SK-N-SH (cell line): ENCODE results near the gene GLIS2. TPM values are rescaled to one million over a fixed set of nuclear protein-coding genes. Genes with fewer than 3 reads are reported as not detected.
"Not testable (repeated sequence)": the region's sequence is repeated elsewhere in the genome, so short reads cannot be mapped to it uniquely, and the experiment has no call there.

Experiments used
- CTCF ChIA-PET: fragments of 300-600, 350-600 bp; formaldehyde crosslinking; extraction: SDS; loops from one replicate; lab custom pipeline; 2021; lab: Yijun Ruan, JAX
- POLR2A ChIA-PET: fragments of 350-600 bp; sonication (Branson Sonifier 250); formaldehyde crosslinking; extraction: SDS; loops from one replicate; lab custom pipeline; 2020; ENCODE audit warnings: antibody characterized with exemption, inconsistent platforms; lab: Yijun Ruan, JAX
- DNase-seq: peaks from one replicate; pipeline ENCODE4 v3.0.0; 2012
- H2AFZ ChIP-seq: fragments of 200-600 bp; sonication (generic); 2 replicates; pipeline ENCODE4 v1.8.1; 2016; ENCODE audit warnings: antibody characterized with exemption, mild to moderate bottlenecking, low read depth
- H3F3A ChIP-seq: fragments of 200-600 bp; sonication (generic); replicated peaks from 2 replicates; pipeline ENCODE3; 2016; ENCODE audit warnings: antibody characterized with exemption, mild to moderate bottlenecking; ENCODE audit not compliant: insufficient read depth
- H3K27ac ChIP-seq, 2 experiments: fragments of 200-500 bp in 1 of 2; fragments of 200-600 bp in 1 of 2; sonication (Bioruptor generic) in 1 of 2; sonication (generic), shearing (Covaris generic) in 1 of 2; 2 replicates each; pipeline versions ENCODE4 v1.5.1 to v1.6.1; 2014 to 2016; ENCODE audit warnings: low read depth in 2 of 2, inconsistent platforms in 1 of 2, low read length in 1 of 2, mild to moderate bottlenecking in 1 of 2, mixed read lengths in 1 of 2
- H3K27me3 ChIP-seq: fragments of 200-600 bp; sonication (generic), shearing (Covaris generic); 2 replicates; pipeline ENCODE4 v1.6.1; 2016; ENCODE audit warnings: mixed run types; ENCODE audit not compliant: insufficient read depth
- H3K36me3 ChIP-seq, 2 experiments: fragments of 200-500 bp in 1 of 2; fragments of 200-600 bp in 1 of 2; sonication (Bioruptor generic) in 1 of 2; sonication (generic) in 1 of 2; replicated peaks in 1 of 2; 2 replicates each; pipeline versions ENCODE3 to v1.5.1; 2014 to 2016; ENCODE audit warnings: low read length in 1 of 2, mild to moderate bottlenecking in 1 of 2; ENCODE audit not compliant: insufficient read depth in 2 of 2, control insufficient read depth in 1 of 2
- H3K4me1 ChIP-seq, 2 experiments: fragments of 200-500 bp in 1 of 2; fragments of 200-600 bp in 1 of 2; sonication (Bioruptor generic) in 1 of 2; sonication (generic), shearing (Covaris generic) in 1 of 2; 2 replicates each; pipeline versions ENCODE4 v1.5.1 to v1.6.1; 2014 to 2016; ENCODE audit warnings: low read depth in 1 of 2, low read length in 1 of 2, mixed run types in 1 of 2; ENCODE audit not compliant: insufficient read depth in 2 of 2, control insufficient read depth in 1 of 2
- H3K4me2 ChIP-seq: fragments of 200-600 bp; sonication (generic), shearing (Covaris generic); 2 replicates; pipeline ENCODE4 v1.6.1; 2017; ENCODE audit warnings: mixed run types
- H3K4me3 ChIP-seq, 2 experiments: fragments of 200-500 bp in 1 of 2; fragments of 200-600 bp in 1 of 2; sonication (Bioruptor generic) in 1 of 2; sonication (generic), shearing (Covaris generic) in 1 of 2; 2 replicates each; pipeline versions ENCODE4 v1.5.1 to v1.8.1; 2014 to 2016; ENCODE audit warnings: low read depth in 2 of 2, inconsistent platforms in 1 of 2, low read length in 1 of 2, mild to moderate bottlenecking in 1 of 2, mixed read lengths in 1 of 2, moderate library complexity in 1 of 2
- H3K79me2 ChIP-seq: fragments of 200-600 bp; sonication (generic); 2 replicates; pipeline ENCODE4 v1.8.1; 2017; ENCODE audit warnings: mild to moderate bottlenecking; ENCODE audit not compliant: insufficient read depth
- H3K9ac ChIP-seq: fragments of 200-600 bp; sonication (generic); 2 replicates; pipeline ENCODE4 v1.6.1; 2017; ENCODE audit warnings: mixed run types
- H3K9me2 ChIP-seq: fragments of 200-600 bp; sonication (generic); 2 replicates; pipeline ENCODE4 v1.6.1; 2017; ENCODE audit warnings: mixed run types
- H3K9me3 ChIP-seq: fragments of 200-600 bp; sonication (generic); 2 replicates; pipeline ENCODE4 v1.6.1; 2017; ENCODE audit warnings: mixed run types, mild to moderate bottlenecking, moderate library complexity
- H4K20me1 ChIP-seq: fragments of 200-600 bp; sonication (generic); 2 replicates; pipeline ENCODE4 v1.6.1; 2017; ENCODE audit warnings: mild to moderate bottlenecking, mixed run types; ENCODE audit not compliant: insufficient read depth
- EZH2phosphoT487 ChIP-seq: fragments of 200-600 bp; sonication (generic); IDR thresholded peaks from 2 replicates; pipeline ENCODE4 v1.6.1; 2017; ENCODE audit warnings: low read depth, mixed run types, mild to moderate bottlenecking, antibody characterized with exemption, moderate library complexity, borderline replicate concordance
- NFIC ChIP-seq: IDR thresholded peaks from 2 replicates; pipeline ENCODE4 v1.4.0; 2012; ENCODE audit warnings: borderline replicate concordance
- RAD21 ChIP-seq: IDR thresholded peaks from 2 replicates; pipeline ENCODE4 v1.6.1; 2012; ENCODE audit warnings: mild to moderate bottlenecking, low read length
- SIN3A ChIP-seq: IDR thresholded peaks from 2 replicates; pipeline ENCODE4 v1.6.1; 2012; ENCODE audit warnings: low read depth, mild to moderate bottlenecking, low read length, moderate library complexity, borderline replicate concordance
- TEAD4 ChIP-seq: IDR thresholded peaks from 2 replicates; pipeline ENCODE4 v1.4.0; 2012; ENCODE audit warnings: mild to moderate bottlenecking, borderline replicate concordance; ENCODE audit not compliant: insufficient read depth
- WGBS: methylation state at CpG from one replicate; pipeline ENCODE4 v1.1.6; 2017; ENCODE audit warnings: low lambda C conversion rate; 5-methylcytosine and 5-hydroxymethylcytosine counted together
- polyA plus RNA-seq, 3 experiments: library from polyadenylated mRNA; depleted of rRNA; stranded (reverse); fragments of >200 nt; gene quantifications; 2 replicates each; pipeline ENCODE4 v1.2.3, GENCODE V29; 2012
- TF ChIP-seq, protein P1 (sequence below): IDR thresholded peaks from 2 replicates; pipeline ENCODE4; 2012

The GLIS2 gene
- polyA plus RNA-seq, 1 of the 3 experiments (the other 2 are of a cell fraction), result 6.5 TPM

DNA sequence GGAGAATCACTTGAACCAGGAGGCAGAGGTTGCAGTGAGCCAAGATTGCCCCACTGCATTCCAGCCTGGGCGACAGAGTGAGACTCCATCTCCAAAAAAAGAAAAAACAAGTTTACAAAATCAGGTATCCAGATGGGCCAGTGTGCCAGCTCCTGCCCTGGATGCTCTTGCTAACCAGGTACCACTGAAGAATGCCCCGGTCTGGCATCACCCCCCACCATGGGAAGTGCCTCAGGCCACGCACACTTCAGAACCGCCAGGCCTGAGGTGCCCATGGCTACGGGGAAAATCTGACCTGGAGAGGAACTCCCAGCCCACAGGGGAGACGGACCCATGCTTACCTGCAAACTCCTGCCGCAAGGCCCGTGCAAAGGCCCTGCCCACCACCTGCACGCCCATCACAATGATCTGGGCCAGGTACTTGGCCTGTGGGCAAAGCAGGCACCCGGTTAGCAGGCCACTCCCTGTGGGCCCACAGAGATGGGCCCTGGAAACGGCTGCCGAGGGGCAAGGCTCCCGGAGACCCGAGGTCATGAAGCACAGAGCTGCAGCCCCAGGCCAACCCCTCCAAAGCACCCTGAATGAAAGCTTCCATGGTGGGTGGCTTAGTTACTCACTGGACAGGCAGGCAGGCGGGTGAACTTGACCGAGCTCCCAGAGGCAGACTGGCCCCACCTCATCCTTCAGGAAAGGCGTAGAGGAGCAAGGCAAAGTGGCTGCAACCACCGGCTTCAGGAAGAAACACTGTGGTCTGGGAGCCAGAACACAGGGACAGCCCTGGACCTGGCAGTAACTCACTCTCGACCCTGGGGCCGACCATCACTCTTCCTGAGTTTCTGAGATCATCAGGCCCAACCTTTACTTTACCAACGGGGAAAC, 27.2 kb downstream of the GLIS2 start:
- DNase-seq, result no peak
- CTCF ChIA-PET, result interaction anchor here (1.7 to 10.6 kb wide), 3 partner anchors 13 to 60 kb away, joined by 5 to 153 read pairs (median 71); no protein-coding TSS in a partner anchor
- POLR2A ChIA-PET, result no interaction called here
- Histone ChIP-seq H3K4me3 (no peak overlapping the region), H3K79me2 (peaks cover 59% of the 10 kb centered on the region), H2AFZ (no peak overlapping the region), H3K27me3 (no peaks in the 10 kb centered on the region), H4K20me1 (peaks cover 37% of the 10 kb centered on the region), H3K4me1 (peaks cover 0 to 21% of the 10 kb centered on the region in 2 experiments; a peak in 1 of 4 replicates), H3K4me2 (no peak overlapping the region), H3K9me3 (no peaks in the 10 kb centered on the region), H3K9me2 (no peaks in the 10 kb centered on the region), H3K27ac (no peak overlapping the region), H3K9ac (no peak overlapping the region), H3F3A (no peaks in the 10 kb centered on the region), H3K36me3 (peaks cover 0 to 22% of the 10 kb centered on the region in 2 experiments)
- TF ChIP-seq, protein P1, sequence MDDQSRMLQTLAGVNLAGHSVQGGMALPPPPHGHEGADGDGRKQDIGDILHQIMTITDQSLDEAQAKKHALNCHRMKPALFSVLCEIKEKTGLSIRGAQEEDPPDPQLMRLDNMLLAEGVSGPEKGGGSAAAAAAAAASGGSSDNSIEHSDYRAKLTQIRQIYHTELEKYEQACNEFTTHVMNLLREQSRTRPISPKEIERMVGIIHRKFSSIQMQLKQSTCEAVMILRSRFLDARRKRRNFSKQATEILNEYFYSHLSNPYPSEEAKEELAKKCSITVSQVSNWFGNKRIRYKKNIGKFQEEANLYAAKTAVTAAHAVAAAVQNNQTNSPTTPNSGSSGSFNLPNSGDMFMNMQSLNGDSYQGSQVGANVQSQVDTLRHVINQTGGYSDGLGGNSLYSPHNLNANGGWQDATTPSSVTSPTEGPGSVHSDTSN, result no peak
- WGBS, result 97% methylated on average over 12 of the region's 21 CpGs

DNA sequence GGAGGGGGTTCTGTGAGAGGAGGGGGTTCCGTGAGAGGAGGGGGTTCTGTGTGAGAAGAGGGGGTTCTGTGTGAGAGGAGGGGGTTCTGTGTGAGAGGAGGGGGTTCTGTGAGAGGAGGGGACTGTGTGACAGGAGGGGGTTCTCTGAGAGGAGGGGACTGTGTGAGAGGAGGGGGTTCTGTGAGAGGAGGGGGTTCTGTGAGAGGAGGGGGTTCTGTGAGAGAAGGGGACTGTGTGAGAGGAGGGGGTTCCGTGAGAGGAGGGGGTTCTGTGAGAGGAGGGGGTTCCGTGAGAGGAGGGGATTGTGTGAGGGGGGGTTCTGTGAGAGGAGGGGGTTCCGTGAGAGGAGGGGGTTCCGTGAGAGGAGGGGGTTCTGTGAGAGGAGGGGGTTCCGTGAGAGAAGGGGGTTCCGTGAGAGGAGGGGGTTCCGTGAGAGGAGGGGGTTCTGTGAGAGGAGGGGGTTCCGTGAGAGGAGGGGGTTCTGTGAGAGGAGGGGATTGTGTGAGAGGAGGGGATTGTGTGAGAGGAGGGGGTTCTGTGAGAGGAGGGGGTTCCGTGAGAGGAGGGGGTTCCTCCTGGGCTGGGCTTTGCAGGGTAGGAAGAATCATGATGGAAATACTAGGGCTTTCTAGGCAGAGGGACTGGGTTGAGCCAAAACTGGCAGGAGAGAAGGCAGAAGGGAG, 28.6 kb downstream of the GLIS2 start:
- H3K27ac ChIP-seq, H3K9me2 ChIP-seq, H3K9me3 ChIP-seq, H3K27me3 ChIP-seq, POLR2A ChIA-PET, H3K4me2 ChIP-seq, H2AFZ ChIP-seq, DNase-seq, H3K9ac ChIP-seq, H3F3A ChIP-seq, H3K4me3 ChIP-seq: not testable (repeated sequence)
- WGBS, result 47% methylated on average over 10 of the region's 10 CpGs
- CTCF ChIA-PET, result interaction anchor here (7.3 to 13.0 kb wide), 3 partner anchors 15 to 59 kb away, joined by 71 to 205 read pairs (median 153); no protein-coding TSS in a partner anchor
- H3K79me2 ChIP-seq, result peaks cover 72% of the 10 kb centered on the region
- peaks cover 0 to 21% of the 10 kb centered on the region in 2 experiments; a peak in 1 of 4 replicates for H3K4me1 ChIP-seq
- peaks cover 37% of the 10 kb centered on the region for H4K20me1 ChIP-seq
- peaks cover 0 to 10% of the 10 kb centered on the region in 2 experiments for H3K36me3 ChIP-seq

DNA sequence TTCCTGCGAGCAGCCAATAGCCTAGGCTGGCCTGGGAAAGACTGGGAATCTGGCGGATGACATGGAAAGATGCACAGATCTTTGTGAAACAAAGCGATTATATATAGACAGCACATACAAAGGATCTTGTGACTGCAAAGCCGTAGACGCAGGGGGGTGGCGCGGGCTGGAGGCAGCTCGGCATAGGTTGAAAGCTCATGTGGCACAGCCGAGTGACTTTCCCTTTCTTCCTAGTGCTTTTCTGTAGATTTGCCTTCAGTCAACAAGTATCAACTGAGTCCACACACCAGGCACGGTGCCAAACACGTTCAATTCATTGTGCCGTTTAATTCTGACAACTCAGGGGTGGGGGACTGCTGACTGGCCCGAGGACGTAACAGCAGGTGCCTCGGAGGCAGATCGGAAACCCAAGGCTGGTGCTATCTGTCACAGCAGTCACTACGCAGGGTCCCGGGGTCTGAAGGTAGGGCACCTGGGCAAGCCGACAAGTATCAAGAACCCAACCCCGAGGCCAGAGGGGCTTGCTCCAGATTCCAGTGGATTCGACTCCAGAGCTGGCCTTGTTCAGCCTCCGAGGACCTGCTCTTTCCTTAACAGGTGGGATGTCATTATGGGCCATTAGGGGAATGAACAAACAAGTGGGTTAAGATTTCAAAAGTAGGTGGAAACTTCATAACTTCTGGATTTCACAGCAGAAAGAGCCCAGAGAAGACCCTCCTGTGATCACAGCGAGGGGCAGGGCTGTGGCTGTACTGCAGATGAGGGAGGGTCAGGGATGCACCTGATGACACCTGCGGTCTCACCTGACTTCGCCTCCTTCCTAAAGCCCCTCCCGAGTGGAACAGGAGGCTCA, 29.3 kb downstream of the GLIS2 start:
- Histone ChIP-seq H3K4me3 (no peak overlapping the region), H3K4me1 (peaks cover 0 to 13% of the 10 kb centered on the region in 2 experiments; a peak in 1 of 4 replicates), H3K9me3 (no peaks in the 10 kb centered on the region), H3K79me2 (peaks cover 80% of the 10 kb centered on the region), H2AFZ (no peak overlapping the region), H3K4me2 (no peak overlapping the region), H3K27me3 (no peaks in the 10 kb centered on the region), H3K9me2 (no peaks in the 10 kb centered on the region), H3F3A (no peaks in the 10 kb centered on the region), H3K36me3 (peaks cover 0 to 8% of the 10 kb centered on the region in 2 experiments), H4K20me1 (peaks cover 43% of the 10 kb centered on the region), H3K27ac (no peak overlapping the region), H3K9ac (no peak overlapping the region)
- ChIA-PET CTCF (interaction anchor here (1.7 to 13.0 kb wide), 3 partner anchors 9 to 58 kb away, joined by 6 to 205 read pairs (median 6); no protein-coding TSS in a partner anchor), POLR2A (no interaction called here)
- TF ChIP-seq SIN3A (no peak), TEAD4 (no peak), NFIC (no peak), EZH2phosphoT487 (no peak), RAD21 (no peak)
- no peak for DNase-seq
- 85% methylated on average over 24 of the region's 26 CpGs for WGBS
